NCI-H82 (cell line): ENCODE data around the gene GAL3ST3.
A peak's percentile ranks its signal among the peaks of the same experiment; 100 is the strongest.
"Not testable (repeated sequence)": the region's sequence is repeated elsewhere in the genome, so short reads cannot be mapped to it uniquely, and the experiment has no call there.

Experiments
- DNase-seq: peaks from one replicate; lab custom pipeline; 2025; lab: John Stamatoyannopoulos, UW

GAL3ST3 gene

GRCh38 chr11:66012946-66013761 lies 35.8 kb downstream of the GAL3ST3 start:
- DNase-seq: no peak

GRCh38 chr11:66012371-66012945 lies 36.5 kb downstream of the GAL3ST3 start:
- no peak for DNase-seq

GRCh38 chr11:66011785-66012303 lies 37.1 kb downstream of the GAL3ST3 start, which contains the start of gene CST6:
TSS of gene CST6 (plus strand) at chr11:66012008. CDS start at chr11:66012045, 37 bp downstream.
- no peak for DNase-seq

- DNase-seq: no peak
Measured at GRCh38 chr11:66011239-66011784, 37.6 kb downstream of the GAL3ST3 start.

GRCh38 chr11:66010036-66010435 lies 38.9 kb downstream of the GAL3ST3 start:
- not testable (repeated sequence) for DNase-seq

- DNase-seq: peak; percentile 75
Measured at GRCh38 chr11:66008468-66009101, 40.4 kb downstream of the GAL3ST3 start.

GRCh38 chr11:66008095-66008467 lies 40.9 kb downstream of the GAL3ST3 start:
- no peak for DNase-seq

- DNase-seq: peak; percentile 84
Measured at GRCh38 chr11:66007201-66007634, 41.7 kb downstream of the GAL3ST3 start.

- no peak for DNase-seq
Measured at GRCh38 chr11:66006891-66007176, 42.1 kb downstream of the GAL3ST3 start.

GRCh38 chr11:66006134-66006890 lies 42.6 kb downstream of the GAL3ST3 start:
- DNase-seq: no peak

- no peak for DNase-seq
Measured at GRCh38 chr11:66004186-66004585, 44.8 kb downstream of the GAL3ST3 start.

GRCh38 chr11:66003291-66003690 lies 45.7 kb downstream of the GAL3ST3 start:
- no peak for DNase-seq

GRCh38 chr11:66002648-66003225 lies 46.2 kb downstream of the GAL3ST3 start:
- peak; percentile 63 for DNase-seq

- peak; percentile 97 for DNase-seq
Measured at GRCh38 chr11:66001942-66002647, 46.9 kb downstream of the GAL3ST3 start, which contains the start of the genes BANF1 and EIF1AD. TSS of gene BANF1 (plus strand) at chr11:66002503. CDS start at chr11:66003251, 748 bp downstream. TSS of gene EIF1AD (minus strand) at chr11:66002157. CDS start at chr11:66000389, 1,768 bp downstream.

GRCh38 chr11:65997286-65997685 lies 51.7 kb downstream of the GAL3ST3 start:
- DNase-seq: no peak

GRCh38 chr11:65992056-65992455 lies 56.9 kb downstream of the GAL3ST3 start:
- DNase-seq: no peak
